ENCODE results near the gene RNF217. TPM values are rescaled to one million over a fixed set of nuclear protein-coding genes. Genes with fewer than 3 reads are reported as not detected.

Gene RNF217
- total and polyA plus RNA-seq, 2 donors from 2014 or later: 3.1 to 18.7 TPM

DNA sequence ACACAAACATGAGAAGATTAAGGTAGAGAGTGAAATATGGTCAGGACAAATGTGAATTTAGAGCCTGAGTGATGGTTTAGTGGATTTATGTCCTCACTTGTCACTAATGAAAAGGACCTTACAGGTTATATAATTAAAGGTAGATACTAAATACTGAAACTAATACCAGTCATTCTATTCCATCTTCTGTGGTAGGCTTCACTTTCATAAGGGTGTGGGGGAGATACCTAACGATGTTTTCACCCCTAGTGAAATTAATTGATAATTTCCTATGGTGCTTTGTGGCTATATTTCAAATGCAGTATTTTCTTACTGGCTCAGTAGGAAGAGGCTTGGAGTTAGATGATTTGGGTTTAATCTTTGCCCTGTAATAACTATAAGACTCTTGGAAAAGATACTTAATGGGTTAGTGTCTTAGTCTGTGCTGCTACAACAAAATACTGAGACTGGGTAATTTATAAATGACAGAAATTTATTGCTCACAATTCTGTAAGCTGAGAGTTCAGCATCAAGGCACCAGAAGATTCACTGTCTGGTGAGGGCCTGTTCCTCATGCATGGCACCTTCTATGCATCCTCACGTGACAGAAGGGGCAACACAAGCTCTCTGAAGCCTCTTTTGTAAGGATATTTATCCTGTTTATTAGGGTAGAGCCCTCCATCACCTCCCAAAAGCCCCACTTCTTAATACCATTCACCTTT, 21.3 kb downstream of the RNF217 start:
- TF ChIP-seq, protein P1, sequence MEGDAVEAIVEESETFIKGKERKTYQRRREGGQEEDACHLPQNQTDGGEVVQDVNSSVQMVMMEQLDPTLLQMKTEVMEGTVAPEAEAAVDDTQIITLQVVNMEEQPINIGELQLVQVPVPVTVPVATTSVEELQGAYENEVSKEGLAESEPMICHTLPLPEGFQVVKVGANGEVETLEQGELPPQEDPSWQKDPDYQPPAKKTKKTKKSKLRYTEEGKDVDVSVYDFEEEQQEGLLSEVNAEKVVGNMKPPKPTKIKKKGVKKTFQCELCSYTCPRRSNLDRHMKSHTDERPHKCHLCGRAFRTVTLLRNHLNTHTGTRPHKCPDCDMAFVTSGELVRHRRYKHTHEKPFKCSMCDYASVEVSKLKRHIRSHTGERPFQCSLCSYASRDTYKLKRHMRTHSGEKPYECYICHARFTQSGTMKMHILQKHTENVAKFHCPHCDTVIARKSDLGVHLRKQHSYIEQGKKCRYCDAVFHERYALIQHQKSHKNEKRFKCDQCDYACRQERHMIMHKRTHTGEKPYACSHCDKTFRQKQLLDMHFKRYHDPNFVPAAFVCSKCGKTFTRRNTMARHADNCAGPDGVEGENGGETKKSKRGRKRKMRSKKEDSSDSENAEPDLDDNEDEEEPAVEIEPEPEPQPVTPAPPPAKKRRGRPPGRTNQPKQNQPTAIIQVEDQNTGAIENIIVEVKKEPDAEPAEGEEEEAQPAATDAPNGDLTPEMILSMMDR (IDR thresholded peaks at IDR 0.05; ENCODE audit: borderline replicate concordance, extremely low read depth, insufficient read depth): no peak
- Histone ChIP-seq H3K4me1 (ENCODE audit: control insufficient read depth in 2 of 3, insufficient read depth in 2 of 3, low read depth in 1 of 3, low read length in 3 of 3) (no peaks in the 10 kb centered on the region), H3K27ac (ENCODE audit: low read depth in 2 of 2, low read length in 2 of 2) (no peak overlapping the region), H3K4me3 (ENCODE audit: low read length in 3 of 3) (no peak overlapping the region), H3K9ac (ENCODE audit: low read length in 3 of 3) (no peak overlapping the region), H3K27me3 (ENCODE audit: control insufficient read depth, insufficient read depth, low read length) (no peaks in the 10 kb centered on the region), H3K9me3 (ENCODE audit: control insufficient read depth in 2 of 3, insufficient read depth in 1 of 3, low read length in 3 of 3) (peaks cover 0 to 5% (median 0%) of the 10 kb centered on the region in 3 donors), H3K36me3 (ENCODE audit: control insufficient read depth in 2 of 3, insufficient read depth in 3 of 3, low read length in 3 of 3) (peaks cover 2 to 4% (median 2%) of the 10 kb centered on the region in 3 donors)
- intact Hi-C loops (cut with DNase I): no loop called here
- FAIRE-seq (no peak), DNase-seq (peak in 1 of 5 donors; percentile 68)

DNA sequence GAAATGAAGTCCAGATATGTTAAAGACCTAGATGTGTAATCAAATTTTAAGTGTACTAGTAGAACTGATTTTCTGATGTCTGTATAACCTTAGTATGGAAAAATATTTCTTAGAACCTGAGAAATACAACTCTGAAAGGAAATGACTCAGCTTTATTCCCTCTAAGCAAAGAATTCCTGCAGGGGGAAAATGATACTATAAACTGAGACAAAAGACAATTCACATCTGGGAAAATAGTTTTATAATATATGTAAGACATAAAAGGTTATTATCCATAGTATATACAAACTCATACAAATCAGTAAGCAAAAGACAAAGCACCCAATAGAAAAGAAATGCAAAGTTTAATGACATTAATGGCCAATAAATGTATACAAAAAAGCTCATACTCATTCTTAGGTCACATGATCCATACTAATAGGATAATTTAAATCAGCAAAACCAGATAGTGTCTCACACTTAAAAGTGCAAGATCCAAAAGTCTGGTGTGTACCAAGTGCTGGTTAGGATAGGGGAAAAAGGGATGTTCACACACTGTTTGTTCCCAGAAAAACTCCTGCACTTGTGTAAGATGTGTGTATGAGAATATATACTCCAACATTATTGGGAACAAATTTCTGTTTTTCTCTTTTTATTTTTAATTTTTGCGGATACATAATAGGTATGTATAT, 22.6 kb downstream of the RNF217 start:
- DNase-seq (no peak), FAIRE-seq (no peak)
- H3K27ac ChIP-seq (ENCODE audit: low read depth in 2 of 2, low read length in 2 of 2): no peak overlapping the region
- no peaks in the 10 kb centered on the region for H3K4me1 ChIP-seq (ENCODE audit: control insufficient read depth in 2 of 3, insufficient read depth in 2 of 3, low read depth in 1 of 3, low read length in 3 of 3)
- intact Hi-C loops (cut with DNase I): no loop called here
- no peaks in the 10 kb centered on the region for H3K36me3 ChIP-seq (ENCODE audit: control insufficient read depth in 2 of 3, insufficient read depth in 3 of 3, low read length in 3 of 3)
- no peaks in the 10 kb centered on the region for H3K9me3 ChIP-seq (ENCODE audit: control insufficient read depth in 2 of 3, insufficient read depth in 1 of 3, low read length in 3 of 3)
- H3K4me3 ChIP-seq (ENCODE audit: low read length in 3 of 3): no peak overlapping the region
- TF ChIP-seq, protein P1 (IDR thresholded peaks at IDR 0.05; ENCODE audit: borderline replicate concordance, extremely low read depth, insufficient read depth): no peak
- H3K27me3 ChIP-seq (ENCODE audit: control insufficient read depth, insufficient read depth, low read length): no peaks in the 10 kb centered on the region
- no peak overlapping the region for H3K9ac ChIP-seq (ENCODE audit: low read length in 3 of 3)

DNA sequence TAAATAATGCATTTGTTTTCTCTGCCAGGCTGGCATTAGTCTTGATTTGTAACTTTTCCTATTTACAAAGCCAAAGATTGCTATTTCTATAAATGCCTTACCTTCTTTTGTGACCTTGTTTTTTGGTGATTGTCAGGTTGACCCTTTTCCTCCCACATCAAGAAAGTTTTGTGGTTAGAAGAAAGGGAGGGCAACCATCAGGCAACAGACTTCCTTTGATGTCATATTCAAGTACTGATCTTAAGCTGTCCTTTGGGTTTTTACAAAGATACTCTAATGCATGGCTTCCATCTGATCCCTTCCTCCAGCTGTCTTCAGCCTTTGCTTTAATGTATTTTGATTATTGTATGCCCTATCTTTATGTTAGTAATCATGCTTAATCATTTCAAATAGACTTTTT, 23.9 kb downstream of the RNF217 start:
- Histone ChIP-seq H3K9ac (ENCODE audit: low read length in 3 of 3) (no peak overlapping the region), H3K27me3 (ENCODE audit: control insufficient read depth, insufficient read depth, low read length) (no peaks in the 10 kb centered on the region), H3K36me3 (ENCODE audit: control insufficient read depth in 2 of 3, insufficient read depth in 3 of 3, low read length in 3 of 3) (no peaks in the 10 kb centered on the region), H3K4me3 (ENCODE audit: low read length in 3 of 3) (no peak overlapping the region), H3K27ac (ENCODE audit: low read depth in 2 of 2, low read length in 2 of 2) (no peak overlapping the region), H3K4me1 (ENCODE audit: control insufficient read depth in 2 of 3, insufficient read depth in 2 of 3, low read depth in 1 of 3, low read length in 3 of 3) (no peaks in the 10 kb centered on the region), H3K9me3 (ENCODE audit: control insufficient read depth in 2 of 3, insufficient read depth in 1 of 3, low read length in 3 of 3) (no peaks in the 10 kb centered on the region)
- DNase-seq (no peak), FAIRE-seq (no peak)
- TF ChIP-seq, protein P1 (IDR thresholded peaks at IDR 0.05; ENCODE audit: borderline replicate concordance, extremely low read depth, insufficient read depth): no peak
- intact Hi-C loops (cut with DNase I): no loop called here

Measured in kidney (tissue), 14 donors.